GM10266 (cell line): ENCODE results near the gene PLCD4.

Source experiments
- DNase-seq: peaks from one replicate; pipeline ENCODE4 v3.0.0; 2012; ENCODE audit errors: extremely low spot score
- TF ChIP-seq, protein P1 (sequence below): IDR thresholded peaks from 2 replicates; pipeline ENCODE4 v1.5.1; 2012; ENCODE audit warnings: mild to moderate bottlenecking, low read depth; ENCODE audit not compliant: control insufficient read depth, insufficient read depth; ENCODE audit errors: missing control alignments

PLCD4 gene

GRCh38 chr2:218648787-218649100, 41.0 kb downstream of the PLCD4 start:
- DNase-seq, result no peak
- TF ChIP-seq, protein P1, sequence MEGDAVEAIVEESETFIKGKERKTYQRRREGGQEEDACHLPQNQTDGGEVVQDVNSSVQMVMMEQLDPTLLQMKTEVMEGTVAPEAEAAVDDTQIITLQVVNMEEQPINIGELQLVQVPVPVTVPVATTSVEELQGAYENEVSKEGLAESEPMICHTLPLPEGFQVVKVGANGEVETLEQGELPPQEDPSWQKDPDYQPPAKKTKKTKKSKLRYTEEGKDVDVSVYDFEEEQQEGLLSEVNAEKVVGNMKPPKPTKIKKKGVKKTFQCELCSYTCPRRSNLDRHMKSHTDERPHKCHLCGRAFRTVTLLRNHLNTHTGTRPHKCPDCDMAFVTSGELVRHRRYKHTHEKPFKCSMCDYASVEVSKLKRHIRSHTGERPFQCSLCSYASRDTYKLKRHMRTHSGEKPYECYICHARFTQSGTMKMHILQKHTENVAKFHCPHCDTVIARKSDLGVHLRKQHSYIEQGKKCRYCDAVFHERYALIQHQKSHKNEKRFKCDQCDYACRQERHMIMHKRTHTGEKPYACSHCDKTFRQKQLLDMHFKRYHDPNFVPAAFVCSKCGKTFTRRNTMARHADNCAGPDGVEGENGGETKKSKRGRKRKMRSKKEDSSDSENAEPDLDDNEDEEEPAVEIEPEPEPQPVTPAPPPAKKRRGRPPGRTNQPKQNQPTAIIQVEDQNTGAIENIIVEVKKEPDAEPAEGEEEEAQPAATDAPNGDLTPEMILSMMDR, result no peak

GRCh38 chr2:218655751-218656150, 48.1 kb downstream of the PLCD4 start:
- DNase-seq, result no peak

DNA sequence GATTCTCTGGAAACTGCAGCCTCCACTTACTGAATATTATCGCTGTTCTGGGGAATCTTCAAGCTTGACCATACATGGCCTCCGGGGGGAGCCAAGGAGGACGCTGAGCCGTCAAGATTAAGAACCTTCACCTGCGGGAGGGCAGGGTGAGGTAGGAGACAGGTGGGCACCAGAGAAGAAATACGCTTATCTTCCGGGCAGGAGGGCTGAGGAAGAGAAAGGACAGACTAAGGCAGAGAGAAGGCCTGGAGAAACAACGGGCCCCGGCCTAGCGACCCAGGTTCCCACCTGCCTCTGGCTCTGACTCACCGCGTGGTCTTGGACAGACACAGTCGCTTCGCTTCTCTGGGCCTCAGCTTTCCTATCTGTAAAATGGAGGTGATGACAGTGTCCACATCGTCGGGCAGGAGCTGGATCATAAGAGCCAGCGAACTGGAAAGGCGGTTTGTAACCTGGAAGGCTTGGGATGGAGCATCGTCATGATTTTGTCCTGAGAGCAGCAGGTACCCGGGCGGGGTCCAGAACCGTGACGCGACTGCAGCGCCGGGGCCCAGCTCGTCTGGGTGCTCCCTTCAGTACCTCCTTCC, 51.1 kb downstream of the PLCD4 start:
- TF ChIP-seq, protein P1, result peak; percentile 59

More at GRCh38 chr2:218655751-218656150, 48.1 kb downstream of the PLCD4 start:
- TF ChIP-seq, protein P1, result no peak

DNA sequence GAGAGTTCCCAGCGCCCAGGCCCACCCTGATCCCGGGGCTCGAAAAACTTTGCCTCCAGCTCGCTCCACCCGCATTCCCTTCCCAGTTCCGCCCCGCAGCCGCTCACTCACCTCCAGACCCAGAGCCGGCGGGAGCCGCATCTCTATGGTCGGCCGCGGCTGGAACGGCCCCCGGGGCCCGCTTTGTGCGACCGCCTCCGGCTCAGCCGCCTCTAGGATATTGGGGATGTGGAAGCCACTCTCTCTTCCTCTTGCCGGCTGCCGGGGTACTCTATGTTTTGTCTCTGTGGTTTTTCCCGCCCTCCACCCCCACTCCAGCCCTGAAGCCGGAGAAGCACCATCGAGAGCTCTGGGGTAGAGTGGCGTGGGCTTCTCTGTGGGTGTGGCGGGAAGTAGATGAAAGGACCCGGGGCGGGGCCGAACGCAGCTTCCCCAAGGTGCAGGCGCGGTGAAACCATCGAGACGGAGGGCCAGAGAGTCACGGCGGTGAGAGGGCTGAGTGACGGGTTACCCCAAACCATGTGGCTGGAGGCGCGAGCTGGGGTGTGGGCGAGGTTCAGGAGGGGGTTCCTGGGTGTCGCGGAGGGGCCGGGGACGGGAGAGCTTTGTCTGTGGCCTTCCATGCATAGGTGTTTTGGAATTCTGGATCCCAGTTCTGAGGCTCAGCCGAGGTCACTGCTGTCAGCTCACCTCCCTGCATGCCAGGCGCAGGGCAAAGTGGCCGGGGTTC, 51.7 kb downstream of the PLCD4 start, which contains the start of the genes BCS1L and ZNF142:
Gene BCS1L, plus strand, starts transcription at position 426 of the 730 bp plus-strand sequence. CDS start 1,305 bp downstream, outside the sequence.
Gene ZNF142, minus strand, starts transcription at position 366 of the 730 bp plus-strand sequence. CDS start 3,194 bp downstream, outside the sequence.
- TF ChIP-seq, protein P1, result no peak
- DNase-seq, result peak; percentile 88

More for the DNA sequence above, 51.1 kb downstream of the PLCD4 start:
- DNase-seq, result peak; percentile 68

DNA sequence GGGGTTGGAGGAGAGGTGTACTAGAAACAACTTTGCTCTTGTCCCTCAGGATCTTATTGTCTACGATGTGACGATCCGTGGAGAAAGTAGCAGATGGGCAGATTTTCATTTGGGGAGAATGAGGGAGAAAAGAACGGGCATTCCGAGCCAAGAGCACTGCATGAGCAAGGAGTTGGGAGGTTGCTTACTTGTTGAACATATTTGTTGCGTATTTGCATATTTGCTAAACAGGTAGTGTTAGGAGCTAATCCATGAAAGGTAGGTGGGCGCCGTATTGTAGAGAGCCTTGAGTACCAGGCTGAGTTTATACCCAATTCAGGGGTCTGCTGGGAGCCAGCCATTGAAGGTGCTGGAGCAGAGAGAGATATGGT, 52.3 kb downstream of the PLCD4 start:
- DNase-seq, result no peak
- TF ChIP-seq, protein P1, result no peak

DNA sequence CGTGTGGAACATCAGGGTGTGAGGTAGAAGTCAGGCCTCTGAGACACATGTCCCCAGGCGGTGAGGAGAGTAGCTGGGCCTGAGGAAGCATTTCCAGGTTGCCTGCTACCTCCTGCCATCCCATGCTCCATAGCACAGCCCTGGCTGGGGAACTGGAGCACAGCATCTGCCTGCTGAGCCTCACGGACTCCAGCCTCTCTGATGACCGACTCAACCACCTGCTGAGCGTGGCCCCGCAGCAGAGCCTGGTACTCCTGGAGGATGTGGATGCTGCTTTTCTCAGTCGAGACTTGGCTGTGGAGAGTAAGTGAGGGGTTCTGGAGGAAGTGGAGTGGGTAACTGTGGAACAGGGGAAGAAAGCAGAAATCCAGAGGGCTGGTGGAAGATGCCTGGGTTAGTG, 54.7 kb downstream of the PLCD4 start:
- TF ChIP-seq, protein P1, result no peak
- no peak for DNase-seq

GRCh38 chr2:218662827-218663226, 55.1 kb downstream of the PLCD4 start:
- no peak for DNase-seq
- TF ChIP-seq, protein P1, result no peak
